Measurements from ENCODE around the gene GNAQ.

DNA sequence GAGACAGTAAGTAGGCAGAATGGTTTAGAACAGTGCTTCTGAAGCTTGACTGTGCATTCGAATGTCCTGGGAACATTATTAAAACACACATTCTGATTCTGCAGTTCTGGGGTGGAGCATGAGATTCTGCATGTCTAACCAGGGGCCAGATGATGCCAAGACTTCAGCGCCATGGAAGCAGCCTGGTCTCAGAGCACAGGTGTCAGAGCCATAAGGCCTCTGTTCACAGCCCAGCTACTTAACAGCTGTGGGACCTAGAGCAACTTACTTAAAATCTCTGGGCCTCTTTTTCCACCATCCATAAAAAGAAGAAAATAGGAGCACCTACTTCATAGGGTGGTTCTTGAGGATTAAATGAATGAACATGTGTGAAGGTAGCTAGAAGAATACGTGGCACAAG lies 84.0 kb downstream of the GNAQ start:
- TF ChIP-seq YY1 (IDR thresholded peaks at IDR 0.05; ENCODE audit: low read depth) = no peak
- TF ChIP-seq JUND (IDR thresholded peaks at IDR 0.05) = no peak
- TF ChIP-seq EZH2phosphoT487 (IDR thresholded peaks at IDR 0.05; ENCODE audit: borderline replicate concordance, low read depth) = no peak

Data from SK-N-SH (cell line).